ENCODE data around the gene FAM83E.

The FAM83E gene

GRCh38 chr19:48618916-48619691, 4.2 kb upstream of the FAM83E start, which contains the start of the genes RPL18 and SPHK2:
RPL18 (minus strand) TSS chr19:48619178; CDS start chr19:48619143, 35 bp downstream.
SPHK2 (plus strand) TSS chr19:48619506; CDS start chr19:48620515, 1,009 bp downstream.
- 0 out of 2 replicates have a peak, but pooled peaks have one; percentile 1 for TF ChIP-seq CTCF (IDR thresholded peaks at IDR 0.05; ENCODE audit: control insufficient read depth, extremely low read depth, insufficient read depth)
- H3K4me3 ChIP-seq (ENCODE audit: low read depth, low read length) = peak within 1 kb of the TSS; percentile 91
- DNase-seq (ENCODE audit: low read depth) = peak; percentile 96

GRCh38 chr19:48618278-48618915, 3.5 kb upstream of the FAM83E start:
- TF ChIP-seq CTCF (IDR thresholded peaks at IDR 0.05; ENCODE audit: control insufficient read depth, extremely low read depth, insufficient read depth) = no peak
- H3K4me3 ChIP-seq (ENCODE audit: low read depth, low read length) = peak overlapping the region; percentile 91
- DNase-seq (ENCODE audit: low read depth) = no peak

GRCh38 chr19:48617146-48617937, 2.5 kb upstream of the FAM83E start:
- peak overlapping the region; percentile 91 for H3K4me3 ChIP-seq (ENCODE audit: low read depth, low read length)
- DNase-seq (ENCODE audit: low read depth) = no peak
- no peak for TF ChIP-seq CTCF (IDR thresholded peaks at IDR 0.05; ENCODE audit: control insufficient read depth, extremely low read depth, insufficient read depth)

- peak overlapping the region; percentile 91 for H3K4me3 ChIP-seq (ENCODE audit: low read depth, low read length)
- no peak for DNase-seq (ENCODE audit: low read depth)
- TF ChIP-seq CTCF (IDR thresholded peaks at IDR 0.05; ENCODE audit: control insufficient read depth, extremely low read depth, insufficient read depth) = no peak
Measured at GRCh38 chr19:48616491-48617056, 1.7 kb upstream of the FAM83E start.

GRCh38 chr19:48616041-48616436, 1.2 kb upstream of the FAM83E start:
- no peak for DNase-seq (ENCODE audit: low read depth)
- peak overlapping the region; percentile 91 for H3K4me3 ChIP-seq (ENCODE audit: low read depth, low read length)
- no peak for TF ChIP-seq CTCF (IDR thresholded peaks at IDR 0.05; ENCODE audit: control insufficient read depth, extremely low read depth, insufficient read depth)

- H3K4me3 ChIP-seq (ENCODE audit: low read depth, low read length) = no peak overlapping the region
- TF ChIP-seq CTCF (IDR thresholded peaks at IDR 0.05; ENCODE audit: control insufficient read depth, extremely low read depth, insufficient read depth) = no peak
- no peak for DNase-seq (ENCODE audit: low read depth)
Measured at GRCh38 chr19:48615231-48616040, 560 bp upstream of the FAM83E start.

Data from LNCaP clone FGC (cell line).